IPS-20b (cell line): ENCODE data around the gene SEMA3C.

ENCODE experiments used
- H3K27ac ChIP-seq: one replicate; pipeline ENCODE4 v1.5.1; 2013; ENCODE audit warnings: low read length
- H3K27me3 ChIP-seq: 2 replicates; pipeline ENCODE4 v1.6.1; 2013; ENCODE audit warnings: mild to moderate bottlenecking, low read length, inconsistent platforms; ENCODE audit not compliant: insufficient read depth
- H3K36me3 ChIP-seq: 2 replicates; pipeline ENCODE4 v1.6.1; 2013; ENCODE audit warnings: low read depth, mild to moderate bottlenecking, inconsistent platforms, low read length, moderate library complexity; ENCODE audit not compliant: insufficient read depth
- H3K4me1 ChIP-seq: 2 replicates; pipeline ENCODE4 v1.6.1; 2013; ENCODE audit warnings: mild to moderate bottlenecking, control low read depth, inconsistent platforms, low read length, moderate library complexity; ENCODE audit not compliant: insufficient read depth
- H3K4me3 ChIP-seq: 2 replicates; pipeline ENCODE4 v1.5.1; 2013; ENCODE audit warnings: mild to moderate bottlenecking, low read length, inconsistent platforms
- H3K9ac ChIP-seq: 2 replicates; pipeline ENCODE4 v1.6.1; 2013; ENCODE audit warnings: low read depth, mild to moderate bottlenecking, inconsistent platforms, low read length, moderate library complexity
- H3K9me3 ChIP-seq: 2 replicates; pipeline ENCODE4 v1.6.1; 2013; ENCODE audit warnings: mild to moderate bottlenecking, low read depth, low read length, inconsistent platforms; ENCODE audit not compliant: insufficient read depth

The SEMA3C gene

GRCh38 chr7:80767654-80768053, 151.2 kb downstream of the SEMA3C start:
- Histone ChIP-seq H3K9me3 (no peaks in the 10 kb centered on the region), H3K9ac (no peak overlapping the region), H3K4me1 (peaks cover 23% of the 10 kb centered on the region), H3K27me3 (peaks cover 52% of the 10 kb centered on the region), H3K27ac (no peak overlapping the region), H3K4me3 (no peak overlapping the region), H3K36me3 (no peaks in the 10 kb centered on the region)

- Histone ChIP-seq H3K9ac (no peak overlapping the region), H3K27me3 (peaks cover 51% of the 10 kb centered on the region), H3K27ac (no peak overlapping the region), H3K4me1 (peaks cover 21% of the 10 kb centered on the region), H3K4me3 (no peak overlapping the region), H3K9me3 (no peaks in the 10 kb centered on the region), H3K36me3 (no peaks in the 10 kb centered on the region)
Measured at GRCh38 chr7:80766724-80767123, 152.1 kb downstream of the SEMA3C start.

GRCh38 chr7:80764132-80764531, 154.7 kb downstream of the SEMA3C start:
- H3K36me3 ChIP-seq = no peaks in the 10 kb centered on the region
- H3K9ac ChIP-seq = no peak overlapping the region
- 0 out of 2 replicates have a peak overlapping the region, but pooled peaks have one; percentile 6 for H3K4me3 ChIP-seq
- peaks cover 28% of the 10 kb centered on the region for H3K4me1 ChIP-seq
- H3K27ac ChIP-seq = no peak overlapping the region
- H3K9me3 ChIP-seq = no peaks in the 10 kb centered on the region
- peaks cover 40% of the 10 kb centered on the region for H3K27me3 ChIP-seq

GRCh38 chr7:80763704-80764103, 155.1 kb downstream of the SEMA3C start:
- Histone ChIP-seq H3K4me1 (peaks cover 28% of the 10 kb centered on the region), H3K36me3 (no peaks in the 10 kb centered on the region), H3K27me3 (peaks cover 40% of the 10 kb centered on the region), H3K9ac (no peak overlapping the region), H3K27ac (no peak overlapping the region), H3K9me3 (no peaks in the 10 kb centered on the region), H3K4me3 (no peak overlapping the region)

GRCh38 chr7:80763289-80763688, 155.6 kb downstream of the SEMA3C start:
- Histone ChIP-seq H3K27ac (no peak overlapping the region), H3K36me3 (no peaks in the 10 kb centered on the region), H3K9me3 (no peaks in the 10 kb centered on the region), H3K27me3 (peaks cover 40% of the 10 kb centered on the region), H3K9ac (no peak overlapping the region), H3K4me1 (peaks cover 28% of the 10 kb centered on the region), H3K4me3 (no peak overlapping the region)

- no peak overlapping the region for H3K9ac ChIP-seq
- no peak overlapping the region for H3K27ac ChIP-seq
- H3K36me3 ChIP-seq = no peaks in the 10 kb centered on the region
- H3K4me3 ChIP-seq = no peak overlapping the region
- peaks cover 28% of the 10 kb centered on the region for H3K4me1 ChIP-seq
- H3K9me3 ChIP-seq = no peaks in the 10 kb centered on the region
- peaks cover 19% of the 10 kb centered on the region for H3K27me3 ChIP-seq
Measured at GRCh38 chr7:80760292-80760691, 158.6 kb downstream of the SEMA3C start.

GRCh38 chr7:80752954-80753690, 165.7 kb downstream of the SEMA3C start:
- Histone ChIP-seq H3K9me3 (no peaks in the 10 kb centered on the region), H3K4me3 (no peak overlapping the region), H3K27ac (no peak overlapping the region), H3K4me1 (peaks cover 8% of the 10 kb centered on the region; the same call in 1 of the 2 replicates), H3K9ac (no peak overlapping the region), H3K27me3 (no peaks in the 10 kb centered on the region), H3K36me3 (no peaks in the 10 kb centered on the region)

GRCh38 chr7:80749270-80749669, 169.6 kb downstream of the SEMA3C start:
- Histone ChIP-seq H3K27ac (no peak overlapping the region), H3K9ac (0 out of 2 replicates have a peak overlapping the region, but pooled peaks have one; percentile 11), H3K4me1 (peaks cover 12% of the 10 kb centered on the region), H3K27me3 (no peaks in the 10 kb centered on the region), H3K36me3 (no peaks in the 10 kb centered on the region), H3K9me3 (no peaks in the 10 kb centered on the region), H3K4me3 (no peak overlapping the region)

GRCh38 chr7:80748363-80749042, 170.3 kb downstream of the SEMA3C start:
- Histone ChIP-seq H3K36me3 (no peaks in the 10 kb centered on the region), H3K9ac (0 out of 2 replicates have a peak overlapping the region, but pooled peaks have one; percentile 11)

GRCh38 chr7:80740778-80741545, 177.9 kb downstream of the SEMA3C start:
- Histone ChIP-seq H3K4me1 (peaks cover 3% of the 10 kb centered on the region), H3K9me3 (no peaks in the 10 kb centered on the region), H3K4me3 (no peak overlapping the region), H3K36me3 (no peaks in the 10 kb centered on the region), H3K27me3 (no peaks in the 10 kb centered on the region), H3K9ac (no peak overlapping the region), H3K27ac (no peak overlapping the region)

More at GRCh38 chr7:80748363-80749042, 170.3 kb downstream of the SEMA3C start:
- no peaks in the 10 kb centered on the region for H3K27me3 ChIP-seq
- H3K9me3 ChIP-seq = no peaks in the 10 kb centered on the region
- H3K4me1 ChIP-seq = peaks cover 12% of the 10 kb centered on the region
- no peak overlapping the region for H3K4me3 ChIP-seq
- H3K27ac ChIP-seq = no peak overlapping the region

GRCh38 chr7:80736371-80737125, 182.3 kb downstream of the SEMA3C start:
- no peaks in the 10 kb centered on the region for H3K36me3 ChIP-seq
- no peaks in the 10 kb centered on the region; the same call in 1 of the 2 replicates for H3K27me3 ChIP-seq
- H3K9ac ChIP-seq = no peak overlapping the region
- no peak overlapping the region for H3K27ac ChIP-seq
- H3K9me3 ChIP-seq = no peaks in the 10 kb centered on the region
- H3K4me1 ChIP-seq = no peaks in the 10 kb centered on the region
- no peak overlapping the region for H3K4me3 ChIP-seq
